Vagina (tissue), 2 donors: ENCODE results near the gene KMT2A. TPM values are rescaled to one million over a fixed set of nuclear protein-coding genes. Genes with fewer than 3 reads are reported as not detected.

Source experiments
- DNase-seq, 2 donors: peaks; one replicate each; pipeline ENCODE4 v3.0.0-alpha.2; 2017; ENCODE audit errors: extremely low spot score in 2 of 2
- H3K27ac ChIP-seq: fragments of 200-600 bp; sonication (generic); one replicate; pipeline ENCODE4 v1.5.1; 2019
- H3K27me3 ChIP-seq: fragments of 200-600 bp; sonication (generic); one replicate; pipeline ENCODE4 v1.5.1; 2019
- H3K36me3 ChIP-seq, 2 donors: fragments of 200-600 bp; sonication (generic); one replicate each; pipeline ENCODE4 v1.5.1; 2017 to 2019
- H3K4me1 ChIP-seq: fragments of 200-600 bp; sonication (generic); one replicate; pipeline ENCODE4 v1.5.1; 2019
- H3K4me3 ChIP-seq, 2 donors: fragments of 200-600 bp; sonication (generic); 1 replicate in 1 of 2; 2 replicates in 1 of 2; pipeline ENCODE4 v1.5.1; 2016 to 2019
- H3K9me3 ChIP-seq: fragments of 200-600 bp; sonication (generic); one replicate; pipeline ENCODE4 v1.5.1; 2019
- POLR2A ChIP-seq, 2 donors: fragments of 450-650 bp; IDR thresholded peaks; one replicate each; pipeline ENCODE4 v1.6.1; 2017; ENCODE audit warnings: antibody characterized with exemption in 2 of 2, mild to moderate bottlenecking in 2 of 2, moderate library complexity in 2 of 2
- POLR2AphosphoS5 ChIP-seq, 2 donors: sonication (generic); formaldehyde crosslinking; IDR thresholded peaks; one replicate each; pipeline ENCODE4 v1.9.0; 2017; ENCODE audit warnings: antibody characterized with exemption in 2 of 2, mild to moderate bottlenecking in 2 of 2, low read depth in 1 of 2; ENCODE audit not compliant: insufficient read depth in 1 of 2
- intact Hi-C: fragments of 100-400 bp; cut with DNase I; formaldehyde crosslinking; loops from one replicate; pipeline ENCODE4 v1.15.1; 2023
- total RNA-seq: library from RNA; depleted of rRNA; stranded (reverse); fragments of >200 nt; gene quantifications from one replicate; pipeline ENCODE4 v1.2.3, GENCODE V29; 2016
- TF ChIP-seq, protein P1 (sequence below), 3 experiments: fragments of 450-650 bp in 2 of 3; fragments of 200-600 bp in 1 of 3; sonication (generic) in 1 of 3; IDR thresholded peaks; one replicate each; pipeline ENCODE4 v1.5.1; 2017 to 2019; ENCODE audit warnings: antibody characterized with exemption in 3 of 3, mild to moderate bottlenecking in 2 of 3, moderate library complexity in 2 of 3

Gene KMT2A
- total RNA-seq, 1 donor from 2014 or later: 72.7 TPM

DNA sequence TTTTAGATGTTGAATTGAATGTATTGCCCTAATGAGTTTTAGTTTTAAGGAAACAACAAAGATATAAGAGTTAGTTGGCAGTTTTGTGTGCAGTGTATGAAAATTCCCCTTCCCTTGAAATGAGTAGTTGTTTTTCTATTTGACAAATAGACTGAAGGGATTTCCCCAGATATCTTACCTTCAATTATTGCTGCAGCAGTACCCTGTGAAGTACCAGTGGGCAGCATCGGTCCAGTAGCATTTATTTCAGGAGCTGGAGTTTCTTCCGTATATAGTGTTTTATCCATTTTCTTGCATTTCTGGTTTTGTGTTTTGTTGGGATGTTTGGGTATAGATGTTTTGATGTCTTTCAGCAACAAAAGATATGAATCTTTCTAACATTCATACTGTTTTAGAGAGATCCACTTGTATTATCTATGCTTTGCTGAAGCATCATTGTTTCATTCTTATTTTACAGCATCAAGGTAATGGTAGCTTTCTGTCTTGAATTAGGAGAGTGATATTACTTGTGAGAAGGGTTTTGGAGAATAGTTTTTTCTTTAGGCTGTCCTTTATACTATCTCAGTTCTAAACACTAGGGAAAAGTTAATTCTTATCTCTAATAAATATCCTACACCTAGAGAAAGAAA is 7.4 kb downstream of the KMT2A start:
- no peak overlapping the region for H3K27ac ChIP-seq
- intact Hi-C loops: no loop called here

DNA sequence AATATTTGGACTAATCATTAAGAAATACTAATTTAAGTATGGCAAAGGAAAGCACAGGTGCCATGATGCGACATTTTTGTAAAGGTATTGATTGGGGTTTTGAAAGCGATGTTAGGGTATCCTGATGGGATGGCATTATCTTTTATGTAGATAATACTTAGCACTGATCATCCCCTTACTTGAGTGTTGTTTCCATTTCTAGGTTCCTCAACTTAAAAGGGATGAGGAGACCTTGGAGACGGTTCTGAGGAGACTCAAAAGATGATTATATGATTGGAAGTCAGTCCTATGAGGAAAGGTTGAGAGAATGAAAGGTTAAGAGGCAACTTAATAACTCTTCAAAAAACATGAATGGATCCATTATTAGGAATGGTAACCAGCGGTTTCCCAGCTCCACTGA is 11.1 kb downstream of the KMT2A start:
- no peak for TF ChIP-seq POLR2A (IDR thresholded peaks at IDR 0.05)
- TF ChIP-seq, protein P1, sequence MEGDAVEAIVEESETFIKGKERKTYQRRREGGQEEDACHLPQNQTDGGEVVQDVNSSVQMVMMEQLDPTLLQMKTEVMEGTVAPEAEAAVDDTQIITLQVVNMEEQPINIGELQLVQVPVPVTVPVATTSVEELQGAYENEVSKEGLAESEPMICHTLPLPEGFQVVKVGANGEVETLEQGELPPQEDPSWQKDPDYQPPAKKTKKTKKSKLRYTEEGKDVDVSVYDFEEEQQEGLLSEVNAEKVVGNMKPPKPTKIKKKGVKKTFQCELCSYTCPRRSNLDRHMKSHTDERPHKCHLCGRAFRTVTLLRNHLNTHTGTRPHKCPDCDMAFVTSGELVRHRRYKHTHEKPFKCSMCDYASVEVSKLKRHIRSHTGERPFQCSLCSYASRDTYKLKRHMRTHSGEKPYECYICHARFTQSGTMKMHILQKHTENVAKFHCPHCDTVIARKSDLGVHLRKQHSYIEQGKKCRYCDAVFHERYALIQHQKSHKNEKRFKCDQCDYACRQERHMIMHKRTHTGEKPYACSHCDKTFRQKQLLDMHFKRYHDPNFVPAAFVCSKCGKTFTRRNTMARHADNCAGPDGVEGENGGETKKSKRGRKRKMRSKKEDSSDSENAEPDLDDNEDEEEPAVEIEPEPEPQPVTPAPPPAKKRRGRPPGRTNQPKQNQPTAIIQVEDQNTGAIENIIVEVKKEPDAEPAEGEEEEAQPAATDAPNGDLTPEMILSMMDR (IDR thresholded peaks at IDR 0.05): no peak
- no peak for TF ChIP-seq POLR2AphosphoS5 (IDR thresholded peaks at IDR 0.05; ENCODE audit: insufficient read depth in 1 of 2, low read depth in 1 of 2)
- no peak for DNase-seq

More for the DNA sequence above, 7.4 kb downstream of the KMT2A start:
- no peak for DNase-seq
- H3K27me3 ChIP-seq: no peaks in the 10 kb centered on the region
- no peaks in the 10 kb centered on the region for H3K36me3 ChIP-seq
- H3K9me3 ChIP-seq: no peaks in the 10 kb centered on the region
- TF ChIP-seq POLR2A (IDR thresholded peaks at IDR 0.05) (no peak), POLR2AphosphoS5 (IDR thresholded peaks at IDR 0.05; ENCODE audit: insufficient read depth in 1 of 2, low read depth in 1 of 2) (no peak)
- TF ChIP-seq, protein P1 (IDR thresholded peaks at IDR 0.05): no peak
- no peak overlapping the region for H3K4me3 ChIP-seq
- peaks cover 96% of the 10 kb centered on the region for H3K4me1 ChIP-seq

DNA sequence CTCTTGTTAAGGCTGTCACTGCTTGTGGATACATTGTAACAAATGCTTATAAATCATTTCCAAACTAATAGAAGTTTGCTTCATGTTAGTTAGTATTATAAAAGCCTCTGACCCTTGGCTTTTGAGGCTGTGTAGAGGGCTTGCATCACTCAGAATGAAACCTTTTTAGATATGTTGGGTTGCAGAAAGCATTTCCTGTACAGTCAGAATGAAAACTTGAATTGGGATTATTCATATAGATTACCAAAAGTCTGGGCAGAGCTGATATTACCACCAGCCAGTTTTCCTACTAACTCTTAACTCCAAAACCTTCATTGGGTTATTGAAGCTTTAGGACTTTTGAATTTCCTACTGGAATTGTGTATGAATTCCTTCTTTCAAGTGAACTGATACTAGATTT is 12.0 kb downstream of the KMT2A start:
- Histone ChIP-seq H3K4me3 (no peak overlapping the region), H3K4me1 (peaks cover 50% of the 10 kb centered on the region), H3K27me3 (no peaks in the 10 kb centered on the region), H3K36me3 (no peaks in the 10 kb centered on the region), H3K9me3 (no peaks in the 10 kb centered on the region), H3K27ac (no peak overlapping the region)
- DNase-seq: no peak
- TF ChIP-seq, protein P1 (IDR thresholded peaks at IDR 0.05): no peak
- TF ChIP-seq POLR2AphosphoS5 (IDR thresholded peaks at IDR 0.05; ENCODE audit: insufficient read depth in 1 of 2, low read depth in 1 of 2): no peak
- TF ChIP-seq POLR2A (IDR thresholded peaks at IDR 0.05): no peak
- intact Hi-C loops: no loop called here

More for the DNA sequence above, 11.1 kb downstream of the KMT2A start:
- Histone ChIP-seq H3K27me3 (no peaks in the 10 kb centered on the region), H3K4me3 (no peak overlapping the region), H3K36me3 (no peaks in the 10 kb centered on the region), H3K4me1 (peaks cover 59% of the 10 kb centered on the region), H3K27ac (no peak overlapping the region), H3K9me3 (no peaks in the 10 kb centered on the region)
- intact Hi-C loops: no loop called here

DNA sequence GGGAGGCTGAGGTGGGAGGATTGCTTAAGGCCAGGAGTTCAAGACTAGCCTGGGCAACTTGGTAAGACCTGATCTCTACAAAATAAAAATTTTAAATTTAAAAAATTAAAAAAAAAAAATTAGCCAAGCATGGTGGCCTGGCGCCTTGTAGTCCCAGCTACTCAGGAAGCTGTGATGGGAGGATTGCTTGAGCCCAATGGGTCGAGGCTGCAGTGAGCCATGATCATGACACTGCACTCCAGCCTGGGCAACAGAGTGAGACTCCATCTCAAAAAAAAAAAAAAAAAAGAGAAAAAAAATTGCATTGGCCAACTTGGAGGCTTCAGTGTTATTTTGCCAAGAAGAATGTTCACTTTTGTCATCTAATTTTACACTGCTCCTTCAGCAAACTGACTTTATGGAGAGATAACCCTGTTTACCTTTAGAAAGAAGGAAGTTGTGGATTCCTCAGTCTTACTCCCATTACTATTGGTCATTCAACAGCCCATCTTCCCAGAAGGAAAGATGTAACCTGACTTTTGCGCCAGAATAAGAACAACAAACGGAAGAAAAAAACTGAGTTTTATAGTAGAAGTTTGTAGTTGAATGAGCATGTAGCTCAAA is 13.1 kb downstream of the KMT2A start:
- TF ChIP-seq, protein P1 (IDR thresholded peaks at IDR 0.05): no peak
- TF ChIP-seq POLR2A (IDR thresholded peaks at IDR 0.05) (no peak), POLR2AphosphoS5 (IDR thresholded peaks at IDR 0.05; ENCODE audit: insufficient read depth in 1 of 2, low read depth in 1 of 2) (no peak)
- no peak overlapping the region for H3K27ac ChIP-seq
- H3K9me3 ChIP-seq: no peaks in the 10 kb centered on the region
- no peak overlapping the region for H3K4me3 ChIP-seq
- no peaks in the 10 kb centered on the region for H3K27me3 ChIP-seq
- H3K4me1 ChIP-seq: peaks cover 42% of the 10 kb centered on the region
- intact Hi-C loops: no loop called here
- no peak for DNase-seq
- no peaks in the 10 kb centered on the region for H3K36me3 ChIP-seq

DNA sequence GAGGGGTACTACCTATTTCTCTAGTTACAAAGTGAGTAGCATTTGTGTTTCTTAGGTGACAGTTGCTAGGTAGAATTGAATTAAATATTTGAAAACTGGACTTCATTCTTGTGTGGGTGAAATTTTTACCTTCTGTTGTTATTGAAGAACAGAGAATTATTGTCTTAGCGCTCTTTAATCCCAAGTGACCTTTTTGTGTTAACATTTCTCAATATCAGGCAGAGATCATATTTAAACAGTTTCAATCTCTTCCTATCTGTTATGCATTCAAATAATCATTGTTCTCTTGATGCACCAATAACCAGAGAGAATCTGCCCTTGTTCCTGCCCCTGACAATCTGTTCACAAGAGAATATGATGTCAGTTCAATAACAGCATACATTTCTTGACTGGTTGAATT is 14.2 kb downstream of the KMT2A start:
- TF ChIP-seq POLR2A (IDR thresholded peaks at IDR 0.05): no peak
- TF ChIP-seq POLR2AphosphoS5 (IDR thresholded peaks at IDR 0.05; ENCODE audit: insufficient read depth in 1 of 2, low read depth in 1 of 2): no peak
- TF ChIP-seq, protein P1 (IDR thresholded peaks at IDR 0.05): no peak
- Histone ChIP-seq H3K36me3 (no peaks in the 10 kb centered on the region), H3K9me3 (no peaks in the 10 kb centered on the region), H3K27ac (no peak overlapping the region), H3K4me1 (peaks cover 40% of the 10 kb centered on the region), H3K4me3 (no peak overlapping the region), H3K27me3 (no peaks in the 10 kb centered on the region)
- DNase-seq: no peak
- intact Hi-C loops: no loop called here
